KMS-11 (cell line): ENCODE results near the gene SLC48A1.

Source experiments
- H2AFZ ChIP-seq: fragments of 200-600 bp; sonication (generic); 2 replicates; pipeline ENCODE4 v1.6.1; 2016; ENCODE audit warnings: antibody characterized with exemption, mixed run types, low read depth
- H3K27ac ChIP-seq: fragments of 200-600 bp; sonication (generic); 2 replicates; pipeline ENCODE4 v1.6.1; 2016; ENCODE audit warnings: mild to moderate bottlenecking, mixed run types
- H3K27me3 ChIP-seq: fragments of 200-600 bp; sonication (generic); 2 replicates; pipeline ENCODE4 v1.6.1; 2017; ENCODE audit warnings: mild to moderate bottlenecking, low read depth, mixed run types, moderate library complexity; ENCODE audit not compliant: insufficient read depth
- H3K36me3 ChIP-seq: fragments of 200-600 bp; sonication (generic); 2 replicates; pipeline ENCODE4 v1.6.1; 2017; ENCODE audit warnings: mild to moderate bottlenecking, mixed run types; ENCODE audit not compliant: insufficient read depth
- H3K4me1 ChIP-seq: fragments of 200-600 bp; sonication (generic); 2 replicates; pipeline ENCODE4 v1.6.1; 2016; ENCODE audit warnings: mild to moderate bottlenecking, low read depth, mixed run types; ENCODE audit not compliant: poor library complexity, severe bottlenecking
- H3K4me2 ChIP-seq: fragments of 200-600 bp; sonication (generic); 2 replicates; pipeline ENCODE4 v1.7.0; 2016; ENCODE audit warnings: mild to moderate bottlenecking, mixed run types
- H3K4me3 ChIP-seq: fragments of 200-600 bp; sonication (generic); IDR thresholded peaks from 2 replicates; pipeline ENCODE4 v1.6.1; 2017; ENCODE audit warnings: low read depth, low read length, mixed read lengths; ENCODE audit not compliant: insufficient read depth
- H3K79me2 ChIP-seq: fragments of 200-600 bp; sonication (generic); 2 replicates; pipeline ENCODE4 v1.6.1; 2016; ENCODE audit warnings: low read depth, mixed run types; ENCODE audit not compliant: insufficient read depth
- H3K9ac ChIP-seq: fragments of 200-600 bp; sonication (generic); 2 replicates; pipeline ENCODE4 v1.6.1; 2016; ENCODE audit warnings: mild to moderate bottlenecking, mixed run types
- H4K20me1 ChIP-seq: fragments of 200-600 bp; sonication (generic); 2 replicates; pipeline ENCODE4 v1.6.1; 2016; ENCODE audit warnings: mild to moderate bottlenecking, mixed run types; ENCODE audit not compliant: insufficient read depth
- TF ChIP-seq, protein P1 (sequence below): fragments of 200-600 bp; sonication (generic); conservative IDR thresholded peaks from 2 replicates; pipeline ENCODE4 v1.6.1; 2017; ENCODE audit warnings: low read depth, mild to moderate bottlenecking, antibody characterized with exemption, low read length, moderate library complexity, mixed read lengths

Gene SLC48A1

DNA sequence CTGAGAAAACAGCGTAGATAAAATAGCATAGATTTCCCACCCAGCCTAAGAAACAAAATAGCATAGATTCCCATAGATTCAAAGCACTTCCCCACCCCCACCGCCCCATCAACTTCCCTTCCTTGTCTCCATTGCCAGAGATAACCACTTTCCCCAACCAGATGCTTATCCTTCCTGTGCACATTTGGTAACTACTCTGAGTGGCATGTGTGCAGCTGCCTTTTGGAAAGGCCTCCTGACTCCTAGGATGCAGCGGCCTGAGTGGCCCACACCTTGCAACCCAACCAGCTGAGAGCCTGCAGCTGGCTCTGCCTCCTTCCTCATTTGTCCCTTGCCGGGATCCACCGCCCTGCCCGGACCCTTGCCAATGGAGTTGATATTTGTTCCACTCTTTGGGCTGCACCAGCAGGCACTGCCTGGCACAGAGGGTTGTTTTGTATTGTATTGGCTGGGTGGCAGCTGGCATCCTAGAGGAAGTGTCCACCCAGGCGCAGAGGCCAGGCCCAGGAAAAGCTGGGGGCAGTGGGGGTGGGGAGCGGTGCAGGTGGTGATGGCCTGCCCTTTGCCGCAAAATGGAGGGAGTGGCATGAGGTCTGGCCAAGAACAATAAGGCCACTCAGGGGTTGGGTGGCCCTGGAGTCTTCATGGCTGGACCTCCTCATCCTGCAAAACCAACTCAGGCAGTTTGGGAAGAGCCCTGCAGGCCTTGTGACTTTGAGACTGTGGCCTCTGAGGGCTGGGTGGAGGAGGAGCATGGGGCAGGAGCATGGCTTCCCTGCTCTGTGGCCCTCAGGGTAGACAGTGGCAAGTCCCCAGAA, 4.9 kb downstream of the SLC48A1 start:
- H3K9ac ChIP-seq = no peak overlapping the region
- no peak overlapping the region for H3K4me3 ChIP-seq
- H2AFZ ChIP-seq = no peak overlapping the region
- peaks cover 60% of the 10 kb centered on the region for H3K4me1 ChIP-seq
- no peaks in the 10 kb centered on the region for H4K20me1 ChIP-seq
- H3K27me3 ChIP-seq = no peaks in the 10 kb centered on the region
- no peak overlapping the region; the same call in 1 of the 2 replicates for H3K27ac ChIP-seq
- peaks cover 6% of the 10 kb centered on the region; the same call in 1 of the 2 replicates for H3K79me2 ChIP-seq
- H3K36me3 ChIP-seq = no peaks in the 10 kb centered on the region
- TF ChIP-seq, protein P1, sequence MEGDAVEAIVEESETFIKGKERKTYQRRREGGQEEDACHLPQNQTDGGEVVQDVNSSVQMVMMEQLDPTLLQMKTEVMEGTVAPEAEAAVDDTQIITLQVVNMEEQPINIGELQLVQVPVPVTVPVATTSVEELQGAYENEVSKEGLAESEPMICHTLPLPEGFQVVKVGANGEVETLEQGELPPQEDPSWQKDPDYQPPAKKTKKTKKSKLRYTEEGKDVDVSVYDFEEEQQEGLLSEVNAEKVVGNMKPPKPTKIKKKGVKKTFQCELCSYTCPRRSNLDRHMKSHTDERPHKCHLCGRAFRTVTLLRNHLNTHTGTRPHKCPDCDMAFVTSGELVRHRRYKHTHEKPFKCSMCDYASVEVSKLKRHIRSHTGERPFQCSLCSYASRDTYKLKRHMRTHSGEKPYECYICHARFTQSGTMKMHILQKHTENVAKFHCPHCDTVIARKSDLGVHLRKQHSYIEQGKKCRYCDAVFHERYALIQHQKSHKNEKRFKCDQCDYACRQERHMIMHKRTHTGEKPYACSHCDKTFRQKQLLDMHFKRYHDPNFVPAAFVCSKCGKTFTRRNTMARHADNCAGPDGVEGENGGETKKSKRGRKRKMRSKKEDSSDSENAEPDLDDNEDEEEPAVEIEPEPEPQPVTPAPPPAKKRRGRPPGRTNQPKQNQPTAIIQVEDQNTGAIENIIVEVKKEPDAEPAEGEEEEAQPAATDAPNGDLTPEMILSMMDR = no peak
- H3K4me2 ChIP-seq = no peak overlapping the region

DNA sequence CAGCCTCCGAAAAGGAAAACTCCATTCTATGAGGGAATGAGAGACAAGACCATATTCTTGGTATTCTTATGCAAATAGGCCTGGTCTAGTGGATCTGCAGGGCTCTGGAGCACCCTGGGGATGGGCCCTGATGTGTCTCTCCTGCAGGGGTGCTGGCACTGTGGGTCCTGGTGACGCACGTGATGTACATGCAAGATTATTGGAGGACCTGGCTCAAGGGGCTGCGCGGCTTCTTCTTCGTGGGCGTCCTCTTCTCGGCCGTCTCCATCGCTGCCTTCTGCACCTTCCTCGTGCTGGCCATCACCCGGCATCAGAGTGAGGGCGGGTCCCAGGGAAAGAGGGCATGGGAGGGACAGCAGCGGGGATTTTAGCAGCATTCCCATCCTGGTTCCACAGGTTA, 5.8 kb downstream of the SLC48A1 start:
- Histone ChIP-seq H3K4me3 (no peak overlapping the region), H3K79me2 (peaks cover 6% of the 10 kb centered on the region; the same call in 1 of the 2 replicates), H3K36me3 (no peaks in the 10 kb centered on the region), H3K27me3 (no peaks in the 10 kb centered on the region), H4K20me1 (no peaks in the 10 kb centered on the region), H3K27ac (no peak overlapping the region; the same call in 1 of the 2 replicates), H3K4me1 (peaks cover 58% of the 10 kb centered on the region), H3K4me2 (no peak overlapping the region), H2AFZ (no peak overlapping the region), H3K9ac (no peak overlapping the region)
- TF ChIP-seq, protein P1 = no peak

DNA sequence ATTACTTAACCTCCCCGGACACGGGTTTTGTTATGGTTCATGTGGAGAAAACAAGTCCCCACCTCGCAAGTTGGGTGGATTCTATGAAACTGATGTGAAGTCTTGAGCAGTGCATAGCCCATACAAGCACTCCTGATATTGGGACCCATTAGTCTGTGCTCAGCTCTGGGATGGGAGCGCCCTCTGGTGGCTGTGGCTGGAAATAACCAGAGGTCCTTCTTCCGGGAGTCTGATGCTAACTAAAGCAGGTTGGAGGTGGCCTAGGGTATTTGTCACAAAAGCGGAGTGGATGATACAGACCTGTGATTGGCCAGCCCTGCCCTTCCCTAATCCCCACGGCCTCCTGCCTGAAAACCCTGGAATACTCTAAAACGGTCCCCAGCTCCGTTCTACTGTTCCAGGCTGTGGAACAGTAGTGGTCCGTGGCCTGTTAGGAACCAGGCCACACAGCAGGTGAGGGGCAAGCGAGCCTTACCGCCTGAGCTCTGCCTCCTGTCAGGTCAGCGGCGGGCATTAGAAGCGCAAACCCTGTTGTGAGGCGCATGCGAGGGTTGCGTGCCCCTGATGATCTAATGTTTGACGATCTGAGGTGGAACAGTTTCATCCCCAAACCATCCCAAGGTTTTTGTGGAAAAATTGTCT, 6.4 kb downstream of the SLC48A1 start:
- Histone ChIP-seq H3K4me3 (no peak overlapping the region), H3K27ac (no peak overlapping the region), H3K9ac (no peak overlapping the region), H3K27me3 (no peaks in the 10 kb centered on the region), H3K4me1 (peaks cover 53% of the 10 kb centered on the region), H3K36me3 (no peaks in the 10 kb centered on the region), H2AFZ (no peak overlapping the region), H3K79me2 (peaks cover under 1% of the 10 kb centered on the region; the same call in 1 of the 2 replicates), H4K20me1 (no peaks in the 10 kb centered on the region), H3K4me2 (no peak overlapping the region)
- TF ChIP-seq, protein P1 = peak; percentile 98

DNA sequence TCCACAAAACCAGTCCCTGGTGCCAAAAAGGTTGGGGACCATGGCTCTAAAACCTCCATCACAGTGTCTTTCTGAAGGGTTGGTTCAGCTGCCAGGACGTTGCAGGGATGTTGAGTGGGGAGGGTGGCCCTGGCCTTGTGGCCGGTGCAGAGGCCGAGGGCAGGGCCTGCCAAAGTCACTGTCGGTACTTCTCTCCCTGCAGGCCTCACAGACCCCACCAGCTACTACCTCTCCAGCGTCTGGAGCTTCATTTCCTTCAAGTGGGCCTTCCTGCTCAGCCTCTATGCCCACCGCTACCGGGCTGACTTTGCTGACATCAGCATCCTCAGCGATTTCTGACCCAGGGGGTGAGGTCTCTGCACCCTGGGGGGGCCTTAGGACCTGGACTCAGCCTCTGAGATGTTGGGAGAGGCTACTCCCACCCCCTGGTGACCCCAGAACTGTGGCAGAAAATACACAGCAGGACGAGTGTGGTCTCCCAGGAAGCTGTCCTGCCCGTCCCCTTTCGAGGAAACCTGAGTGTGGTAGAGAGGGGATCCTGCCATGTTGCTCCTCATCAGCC, 7.0 kb downstream of the SLC48A1 start:
- no peak overlapping the region for H3K4me3 ChIP-seq
- H3K27ac ChIP-seq = no peak overlapping the region
- no peak overlapping the region for H3K9ac ChIP-seq
- no peaks in the 10 kb centered on the region for H4K20me1 ChIP-seq
- TF ChIP-seq, protein P1 = no peak
- H3K79me2 ChIP-seq = no peaks in the 10 kb centered on the region; the same call in 1 of the 2 replicates
- no peaks in the 10 kb centered on the region for H3K27me3 ChIP-seq
- no peak overlapping the region for H2AFZ ChIP-seq
- no peaks in the 10 kb centered on the region for H3K36me3 ChIP-seq
- H3K4me1 ChIP-seq = peaks cover 47% of the 10 kb centered on the region
- H3K4me2 ChIP-seq = no peak overlapping the region
